GM12878 (cell line): ENCODE measurements around the gene FLNC. TPM values are rescaled to one million over a fixed set of nuclear protein-coding genes. Genes with fewer than 3 reads are reported as not detected.
A peak's percentile ranks its signal among the peaks of the same experiment; 100 is the strongest.

ENCODE experiments used
- ATAC-seq: fragments of 200-7000 bp; cut with Tn5 transposase; 3 replicates; pipeline ENCODE4 v1.9.1; 2020; ENCODE audit warnings: mild to moderate bottlenecking, moderate library complexity
- BruUV-seq: library from RNA; stranded (reverse); fragments of 400-500 nt; replicated peaks from 2 replicates; lab custom pipeline; 2021; lab: Mats Ljungman, UMichigan
- CTCF ChIA-PET: fragments of 300-600 bp; sonication (Branson Sonifier 250); formaldehyde crosslinking; extraction: SDS; loops from one replicate; lab custom pipeline; 2021; ENCODE audit warnings: inconsistent platforms; lab: Yijun Ruan, JAX
- POLR2A ChIA-PET: fragments of 350-600 bp; formaldehyde crosslinking; extraction: SDS; loops from one replicate; lab custom pipeline; 2021; ENCODE audit warnings: inconsistent platforms; lab: Charles Lee
- RAD21 ChIA-PET: fragments of 300-600 bp; sonication (Branson Sonifier 250); formaldehyde crosslinking; loops from one replicate; lab custom pipeline; 2023; ENCODE audit warnings: antibody characterized with exemption; ENCODE audit not compliant: unreplicated experiment; lab: Charles Lee
- SMC1A ChIA-PET: fragments of 300-600 bp; sonication (Branson Sonifier 250); formaldehyde crosslinking; loops from one replicate; lab custom pipeline; 2023; ENCODE audit not compliant: unreplicated experiment, uncharacterized antibody; lab: Charles Lee
- DNase-seq: peaks from one replicate; pipeline ENCODE4 v3.0.0-alpha.2; 2011; ENCODE audit warnings: low read depth, low spot score
- FAIRE-seq: peaks from 3 replicates; lab custom pipeline; 2011; peaks lifted over from hg19 to GRCh38; lab: Jason Lieb, UNC
- H2AFZ ChIP-seq: 2 replicates; pipeline ENCODE4 v1.6.0; 2011; ENCODE audit warnings: low read depth, low read length, control low read depth; ENCODE audit not compliant: control insufficient read depth
- H3K27ac ChIP-seq: 2 replicates; pipeline ENCODE4 v1.5.1; 2011; ENCODE audit warnings: control low read depth; ENCODE audit not compliant: control insufficient read depth, insufficient read depth
- H3K27me3 ChIP-seq, 2 experiments: replicated peaks in 1 of 2; 2 replicates each; pipeline versions ENCODE4 v1.6.0 to v1.6.1; 2011; ENCODE audit warnings: low read length in 1 of 2; ENCODE audit not compliant: control insufficient read depth in 2 of 2, insufficient read depth in 2 of 2
- H3K36me3 ChIP-seq, 2 experiments: 2 replicates each; pipeline ENCODE4 v1.5.1; 2011; ENCODE audit warnings: low read length in 1 of 2; ENCODE audit not compliant: control insufficient read depth in 2 of 2, insufficient read depth in 2 of 2
- H3K4me1 ChIP-seq: 2 replicates; pipeline ENCODE4 v1.6.1; 2011; ENCODE audit warnings: mild to moderate bottlenecking, low read length, moderate library complexity, mixed read lengths; ENCODE audit not compliant: control insufficient read depth, insufficient read depth
- H3K4me2 ChIP-seq: 2 replicates; pipeline ENCODE4 v1.6.0; 2011; ENCODE audit warnings: control low read depth; ENCODE audit not compliant: control insufficient read depth, insufficient read depth
- H3K4me3 ChIP-seq: fragments of 200-600 bp; sonication (generic); 2 replicates; pipeline ENCODE4 v1.5.1; 2016
- H3K79me2 ChIP-seq: 2 replicates; pipeline ENCODE4 v1.6.0; 2011; ENCODE audit warnings: low read length; ENCODE audit not compliant: control insufficient read depth, insufficient read depth
- H3K9ac ChIP-seq: 2 replicates; pipeline ENCODE4 v1.8.0; 2011; ENCODE audit warnings: low read length, control low read depth, mixed read lengths; ENCODE audit not compliant: control insufficient read depth, insufficient read depth
- H3K9me3 ChIP-seq: replicated peaks from 3 replicates; pipeline ENCODE4 v1.5.1; 2011; ENCODE audit warnings: mild to moderate bottlenecking, low read length; ENCODE audit not compliant: control insufficient read depth, insufficient read depth
- H4K20me1 ChIP-seq: 2 replicates; pipeline ENCODE4 v1.6.0; 2011; ENCODE audit not compliant: control insufficient read depth, insufficient read depth
- ATF2 ChIP-seq: IDR thresholded peaks from 2 replicates; pipeline ENCODE4 v1.6.1; 2012; ENCODE audit warnings: low read length, inconsistent platforms
- ATF7 ChIP-seq: fragments of 450-650 bp; IDR thresholded peaks from 2 replicates; pipeline ENCODE4 v1.6.1; 2016; ENCODE audit warnings: low read depth, mild to moderate bottlenecking
- BCL11A ChIP-seq: IDR thresholded peaks from 2 replicates; pipeline ENCODE4 v1.6.1; 2011; ENCODE audit warnings: low read depth, low read length
- BHLHE40 ChIP-seq, 2 experiments: fragments of 450-650 bp in 1 of 2; IDR thresholded peaks; 2 replicates each; pipeline ENCODE4 v1.6.1; 2011 to 2017; ENCODE audit warnings: low read depth in 2 of 2, borderline replicate concordance in 1 of 2, improper control_type of control experiment in 1 of 2, low read length in 1 of 2, mild to moderate bottlenecking in 1 of 2
- CBFB ChIP-seq: IDR thresholded peaks from 2 replicates; pipeline ENCODE4 v1.6.1; 2016; ENCODE audit warnings: antibody characterized with exemption, low read depth
- CEBPB ChIP-seq, 2 experiments: fragments of 150-350 bp in 1 of 2; IDR thresholded peaks; 2 replicates each; pipeline ENCODE4 v1.6.1; 2012 to 2014; ENCODE audit warnings: low read depth in 2 of 2, low read length in 2 of 2, borderline replicate concordance in 1 of 2, inconsistent platforms in 1 of 2
- DPF2 ChIP-seq: fragments of 450-650 bp; IDR thresholded peaks from 2 replicates; pipeline ENCODE4 v1.6.1; 2017; ENCODE audit warnings: mild to moderate bottlenecking
- ESRRA ChIP-seq: IDR thresholded peaks from 2 replicates; pipeline ENCODE4 v1.6.1; 2012; ENCODE audit warnings: mild to moderate bottlenecking, low read length, improper control_type of control experiment
- IKZF1 ChIP-seq: fragments of 450-650 bp; conservative IDR thresholded peaks from 2 replicates; pipeline ENCODE4 v1.6.1; 2017; ENCODE audit warnings: antibody characterized with exemption, mild to moderate bottlenecking
- IRF4 ChIP-seq: IDR thresholded peaks from 2 replicates; pipeline ENCODE4 v1.6.1; 2011; ENCODE audit warnings: low read depth, low read length
- NR2F1 ChIP-seq: fragments of 450-650 bp; conservative IDR thresholded peaks from 2 replicates; pipeline ENCODE4 v1.6.1; 2017; ENCODE audit warnings: mild to moderate bottlenecking
- POLR2A ChIP-seq: IDR thresholded peaks from 2 replicates; pipeline ENCODE4 v1.6.1; 2011; ENCODE audit warnings: low read depth, mild to moderate bottlenecking, low read length
- RCOR1 ChIP-seq: conservative IDR thresholded peaks from 2 replicates; pipeline ENCODE4 v1.6.1; 2012; ENCODE audit warnings: low read depth, low read length, improper control_type of control experiment
- ZSCAN29 ChIP-seq: fragments of 450-650 bp; IDR thresholded peaks from 2 replicates; pipeline ENCODE4 v1.6.1; 2017; ENCODE audit warnings: mild to moderate bottlenecking, moderate library complexity
- WGBS: methylation state at CpG from one replicate; pipeline ENCODE4 v1.1.6; 2016; ENCODE audit warnings: low lambda C conversion rate; ENCODE audit not compliant: insufficient replicate concordance, insufficient coverage; ENCODE audit errors: missing lambda C conversion rate; 5-methylcytosine and 5-hydroxymethylcytosine counted together
- in situ Hi-C: fragments of 300-500 bp; cut with MboI; formaldehyde crosslinking; loops from 9 replicates; pipeline ENCODE4 v1.14.3; 2018; ENCODE audit warnings: mixed read lengths
- intact Hi-C: fragments of 100-400 bp; cut with micrococcal nuclease; formaldehyde crosslinking; loops from one replicate; pipeline ENCODE4 v1.14.2; 2022; ENCODE audit not compliant: unreplicated experiment
- polyA plus RNA-seq, 11 experiments: library from polyadenylated mRNA; depleted of rRNA in 4 of 11; unstranded in 6 of 11; stranded (reverse) in 5 of 11; fragments of >200 nt; fragmentation: Nextera tagmentation in 4 of 11; fragmentation: Illumina TruSeq in 1 of 11; extraction: Ambion mirVana in 4 of 11; extraction: Trizol in 1 of 11; gene quantifications; 1 replicate in 1 of 11; 2 replicates in 10 of 11; pipeline versions ENCODE4 v1.2.1 to v1.2.3, GENCODE V29; 2011 to 2016; ENCODE audit warnings: inconsistent platforms in 2 of 11, missing spikeins in 2 of 11, low read depth in 1 of 11
- total RNA-seq, 4 experiments: library from RNA; depleted of rRNA in 3 of 4; stranded (reverse); fragments of >200 nt in 3 of 4; fragmentation: Illumina TruSeq in 1 of 4; extraction: Trizol in 1 of 4; gene quantifications; 2 replicates each; pipeline versions ENCODE4 v1.2.1 to v1.2.3, GENCODE V29; 2013 to 2021
- TF ChIP-seq, protein P1 (sequence below): fragments of 450-650 bp; conservative IDR thresholded peaks from 2 replicates; pipeline ENCODE4 v1.6.1; 2017; ENCODE audit warnings: mild to moderate bottlenecking, moderate library complexity
- TF ChIP-seq, protein P2 (sequence below): IDR thresholded peaks from 2 replicates; pipeline ENCODE4 v1.6.1; 2011; ENCODE audit warnings: borderline replicate concordance, low read depth, mild to moderate bottlenecking, moderate library complexity, low read length; ENCODE audit not compliant: insufficient read depth, poor library complexity, severe bottlenecking

The FLNC gene
- total and polyA plus RNA-seq, 10 of the 15 experiments (the other 5 are each of a cell fraction or from before 2014, with no cell fraction given) = 0.01 to 0.21 (median 0.06) TPM; not detected in 3

- no peak for TF ChIP-seq CEBPB (IDR thresholded peaks at IDR 0.05; ENCODE audit: borderline replicate concordance in 1 of 2, low read depth in 2 of 2, low read length in 2 of 2)
- no peak for TF ChIP-seq ATF2
- TF ChIP-seq IRF4 = no peak
These were observed 39.7 kb upstream of the FLNC start (continued) for GRCh38 chr7:128790315-128791041.

DNA sequence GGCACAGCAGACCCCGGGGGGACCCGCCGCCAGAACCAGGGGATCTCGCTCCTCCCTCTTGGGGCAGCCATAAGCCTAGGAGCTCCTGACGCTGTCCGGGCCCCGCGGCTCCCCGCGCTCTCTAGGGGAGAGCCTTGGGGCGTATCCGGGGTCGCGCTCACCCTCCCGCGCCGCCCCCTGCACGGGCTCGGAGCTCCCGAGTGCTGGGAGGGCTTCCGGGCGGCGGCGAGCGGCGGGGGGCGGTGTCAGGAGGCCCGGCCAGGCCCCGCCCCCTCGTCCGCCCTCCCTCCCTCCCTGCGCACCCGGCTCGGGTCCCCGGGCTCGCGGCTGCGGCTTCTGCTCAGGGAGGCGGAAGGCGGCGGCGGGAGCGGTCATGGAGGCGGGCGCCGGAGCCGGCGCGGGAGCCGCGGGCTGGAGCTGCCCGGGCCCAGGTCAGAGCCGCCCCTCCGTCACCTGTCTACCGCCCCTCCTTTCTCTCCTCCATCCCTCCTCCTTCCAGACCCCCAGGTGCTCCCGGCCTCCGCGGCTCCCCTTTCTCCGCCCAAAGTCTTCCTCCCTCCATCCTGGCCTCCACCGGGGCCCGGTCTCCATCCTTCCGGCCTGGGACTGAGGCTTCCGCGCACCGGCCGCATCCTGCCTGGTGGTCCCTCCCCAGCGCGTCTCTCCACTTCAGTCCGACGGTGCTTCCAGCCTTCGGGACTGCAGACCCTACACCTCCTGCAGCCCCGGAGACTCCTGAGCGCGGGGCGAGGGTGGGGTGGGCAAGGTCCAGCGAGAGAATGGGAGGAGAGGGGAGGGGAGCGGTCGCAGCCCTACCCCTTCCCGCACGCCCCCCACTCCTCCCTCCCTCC lies 38.9 kb upstream of the FLNC start, which contains the start of gene CCDC136:
TSS of gene CCDC136 (plus strand) at position 848 of the 851 bp plus-strand sequence. CDS start 444 bp downstream, outside the sequence.
- FAIRE-seq = no peak
- no TSS peak for BruUV-seq
- intact Hi-C loops = loop anchor here (5.0 kb wide), 2 partner anchors 91 to 301 kb away; no protein-coding TSS in a partner anchor
- DNase-seq = no peak
- H3K27ac ChIP-seq = no peak within 1 kb of the TSS
- no peaks in the 10 kb centered on the region for H3K79me2 ChIP-seq
- ChIA-PET SMC1A (no interaction called here), RAD21 (interaction anchor here (0.6 to 1.2 kb wide), 4 partner anchors 9 to 110 kb away, joined by 3 to 4 read pairs (median 3); no protein-coding TSS in a partner anchor), CTCF (interaction anchor here (0.5 to 0.6 kb wide), 2 partner anchors 113 to 317 kb away, joined by 3 to 5 read pairs; no protein-coding TSS in a partner anchor), POLR2A (interaction anchor here (0.6 kb wide), 2 partner anchors 29 to 51 kb away, joined by 3 read pairs; no protein-coding TSS in a partner anchor)
- H3K9me3 ChIP-seq = no peaks in the 10 kb centered on the region
- H2AFZ ChIP-seq = peak within 1 kb of the TSS; percentile 93
- H3K9ac ChIP-seq = peak within 1 kb of the TSS; percentile 36; the same call in 1 of the 2 replicates
- H3K36me3 ChIP-seq = no peaks in the 10 kb centered on the region
- peak; percentile 93 for ATAC-seq
- H3K4me3 ChIP-seq = peak within 1 kb of the TSS; percentile 87
- H3K4me1 ChIP-seq = peaks cover 3% of the 10 kb centered on the region; the same call in 1 of the 2 replicates
- H4K20me1 ChIP-seq = no peaks in the 10 kb centered on the region
- peaks cover 2% of the 10 kb centered on the region in 2 experiments; a peak in 2 of 4 replicates for H3K27me3 ChIP-seq
- 5% methylated on average over 19 of the region's 80 CpGs for WGBS
- H3K4me2 ChIP-seq = peak within 1 kb of the TSS; percentile 87
- in situ Hi-C loops = no loop called here
- TF ChIP-seq, protein P1, sequence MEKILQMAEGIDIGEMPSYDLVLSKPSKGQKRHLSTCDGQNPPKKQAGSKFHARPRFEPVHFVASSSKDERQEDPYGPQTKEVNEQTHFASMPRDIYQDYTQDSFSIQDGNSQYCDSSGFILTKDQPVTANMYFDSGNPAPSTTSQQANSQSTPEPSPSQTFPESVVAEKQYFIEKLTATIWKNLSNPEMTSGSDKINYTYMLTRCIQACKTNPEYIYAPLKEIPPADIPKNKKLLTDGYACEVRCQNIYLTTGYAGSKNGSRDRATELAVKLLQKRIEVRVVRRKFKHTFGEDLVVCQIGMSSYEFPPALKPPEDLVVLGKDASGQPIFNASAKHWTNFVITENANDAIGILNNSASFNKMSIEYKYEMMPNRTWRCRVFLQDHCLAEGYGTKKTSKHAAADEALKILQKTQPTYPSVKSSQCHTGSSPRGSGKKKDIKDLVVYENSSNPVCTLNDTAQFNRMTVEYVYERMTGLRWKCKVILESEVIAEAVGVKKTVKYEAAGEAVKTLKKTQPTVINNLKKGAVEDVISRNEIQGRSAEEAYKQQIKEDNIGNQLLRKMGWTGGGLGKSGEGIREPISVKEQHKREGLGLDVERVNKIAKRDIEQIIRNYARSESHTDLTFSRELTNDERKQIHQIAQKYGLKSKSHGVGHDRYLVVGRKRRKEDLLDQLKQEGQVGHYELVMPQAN = 0 out of 2 replicates have a peak, but pooled peaks have one; percentile 19
- no peak for TF ChIP-seq RCOR1
- no peak for TF ChIP-seq ZSCAN29
- TF ChIP-seq CBFB = no peak
- TF ChIP-seq ESRRA = no peak
- TF ChIP-seq, protein P2, sequence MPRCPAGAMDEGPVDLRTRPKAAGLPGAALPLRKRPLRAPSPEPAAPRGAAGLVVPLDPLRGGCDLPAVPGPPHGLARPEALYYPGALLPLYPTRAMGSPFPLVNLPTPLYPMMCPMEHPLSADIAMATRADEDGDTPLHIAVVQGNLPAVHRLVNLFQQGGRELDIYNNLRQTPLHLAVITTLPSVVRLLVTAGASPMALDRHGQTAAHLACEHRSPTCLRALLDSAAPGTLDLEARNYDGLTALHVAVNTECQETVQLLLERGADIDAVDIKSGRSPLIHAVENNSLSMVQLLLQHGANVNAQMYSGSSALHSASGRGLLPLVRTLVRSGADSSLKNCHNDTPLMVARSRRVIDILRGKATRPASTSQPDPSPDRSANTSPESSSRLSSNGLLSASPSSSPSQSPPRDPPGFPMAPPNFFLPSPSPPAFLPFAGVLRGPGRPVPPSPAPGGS = no peak
- TF ChIP-seq DPF2 = 0 out of 2 replicates have a peak, but pooled peaks have one; percentile 39
- TF ChIP-seq POLR2A = peak; percentile 49; the same call in 1 of the 2 replicates
- TF ChIP-seq BCL11A = no peak
- TF ChIP-seq IKZF1 = peak; percentile 53; the same call in 1 of the 2 replicates
- TF ChIP-seq NR2F1 = peak; percentile 29; the same call in 1 of the 2 replicates
- peak; percentile 60 to 89; a peak in 3 of 4 replicates for TF ChIP-seq BHLHE40 (IDR thresholded peaks at IDR 0.05; ENCODE audit: borderline replicate concordance in 1 of 2, low read depth in 2 of 2, low read length in 1 of 2)
- TF ChIP-seq ATF7 = no peak
